GM21619 (cell line): ENCODE data around the gene MSI2.

Source experiments
- ATAC-seq: cut with Tn5 transposase; IDR thresholded peaks from one replicate; pipeline ENCODE4 v1.9.1; 2021; ENCODE audit not compliant: unreplicated experiment

The MSI2 gene

GRCh38 chr17:57245786-57246185 lies 10.5 kb upstream of the MSI2 start:
- no peak for ATAC-seq

- no peak for ATAC-seq
Measured at GRCh38 chr17:57246257-57246656, 10.1 kb upstream of the MSI2 start.

GRCh38 chr17:57247261-57247660 lies 9.1 kb upstream of the MSI2 start:
- no peak for ATAC-seq

- no peak for ATAC-seq
Measured at GRCh38 chr17:57247913-57248312, 8.4 kb upstream of the MSI2 start.

- ATAC-seq, result no peak
Measured at GRCh38 chr17:57249520-57249919, 6.8 kb upstream of the MSI2 start.

- ATAC-seq, result no peak
Measured at GRCh38 chr17:57251211-57251787, 5.0 kb upstream of the MSI2 start.

GRCh38 chr17:57253362-57254065 lies 2.8 kb upstream of the MSI2 start:
- ATAC-seq, result no peak

GRCh38 chr17:57255182-57255775 lies 1.0 kb upstream of the MSI2 start:
- no peak for ATAC-seq

- peak; percentile 4 for ATAC-seq
Measured at GRCh38 chr17:57256708-57257112, 387 bp downstream of the MSI2 start.

- no peak for ATAC-seq
Measured at GRCh38 chr17:57257195-57257894, 1.0 kb downstream of the MSI2 start.

- ATAC-seq, result no peak
Measured at GRCh38 chr17:57257895-57258851, 1.9 kb downstream of the MSI2 start.

GRCh38 chr17:57259306-57259705 lies 3.0 kb downstream of the MSI2 start:
- no peak for ATAC-seq

- ATAC-seq, result no peak
Measured at GRCh38 chr17:57259817-57260216, 3.5 kb downstream of the MSI2 start.

GRCh38 chr17:57260325-57261083 lies 4.2 kb downstream of the MSI2 start:
- ATAC-seq, result no peak

- no peak for ATAC-seq
Measured at GRCh38 chr17:57261084-57261461, 4.8 kb downstream of the MSI2 start.

- ATAC-seq, result no peak
Measured at GRCh38 chr17:57262557-57262956, 6.2 kb downstream of the MSI2 start.

GRCh38 chr17:57264250-57264649 lies 7.9 kb downstream of the MSI2 start:
- ATAC-seq, result no peak

- ATAC-seq, result no peak
Measured at GRCh38 chr17:57264776-57265175, 8.5 kb downstream of the MSI2 start.

GRCh38 chr17:57266902-57267311 lies 10.6 kb downstream of the MSI2 start:
- no peak for ATAC-seq

- ATAC-seq, result no peak
Measured at GRCh38 chr17:57268181-57268580, 11.9 kb downstream of the MSI2 start.
